K562 (cell line): ENCODE measurements around the gene ENC1. TPM values are rescaled to one million over a fixed set of nuclear protein-coding genes. Genes with fewer than 3 reads are reported as not detected.

Source experiments
- CCNT2 ChIP-seq: IDR thresholded peaks from 2 replicates; pipeline ENCODE4 v1.6.1; 2011; ENCODE audit warnings: borderline replicate concordance, low read depth, mild to moderate bottlenecking, moderate library complexity, mixed read lengths, low read length; ENCODE audit not compliant: insufficient read length; ENCODE audit errors: extremely low read depth
- CEBPG ChIP-seq, 3 experiments: fragments of 200-800 bp in 1 of 3; sonication (Bioruptor generic) in 1 of 3; sonication (generic) in 1 of 3; formaldehyde crosslinking in 1 of 3; IDR thresholded peaks in 2 of 3; conservative IDR thresholded peaks in 1 of 3; 2 replicates each; pipeline versions ENCODE4 v1.6.1 to v1.8.0; 2016 to 2022; ENCODE audit warnings: missing compliant biosample characterization in 2 of 3, missing genetic modification characterization in 2 of 3, mild to moderate bottlenecking in 1 of 3, missing genetic modification reagents in 1 of 3
- E2F1 ChIP-seq: sonication (generic); formaldehyde crosslinking; IDR thresholded peaks from 2 replicates; pipeline ENCODE4 v1.8.1; 2023; ENCODE audit warnings: mild to moderate bottlenecking, missing genetic modification reagents, moderate library complexity
- EP300 ChIP-seq: IDR thresholded peaks from 2 replicates; pipeline ENCODE4 v1.6.1; 2012; ENCODE audit warnings: low read length, improper control_type of control experiment
- GABPB1 ChIP-seq: sonication (generic); formaldehyde crosslinking; IDR thresholded peaks from 2 replicates; pipeline ENCODE4 v1.8.0; 2022; ENCODE audit warnings: mild to moderate bottlenecking, missing genetic modification reagents
- JUN ChIP-seq, 2 experiments: sonication (generic) in 1 of 2; formaldehyde crosslinking in 1 of 2; IDR thresholded peaks; 2 replicates each; pipeline versions ENCODE4 v1.6.1 to v1.8.0; 2012 to 2022; ENCODE audit warnings: borderline replicate concordance in 2 of 2, mild to moderate bottlenecking in 2 of 2, improper control_type of control experiment in 1 of 2, low read depth in 1 of 2, low read length in 1 of 2, missing genetic modification reagents in 1 of 2
- JUND ChIP-seq, 2 experiments: IDR thresholded peaks; 2 replicates in 1 of 2; 3 replicates in 1 of 2; pipeline ENCODE4 v1.6.1; 2011; ENCODE audit warnings: borderline replicate concordance in 2 of 2, low read depth in 2 of 2, low read length in 2 of 2, improper control_type of control experiment in 1 of 2, missing biosample characterization in 1 of 2, missing genetic modification characterization in 1 of 2, missing genetic modification reagents in 1 of 2
- POLR2G ChIP-seq: fragments of 200-400 bp; formaldehyde crosslinking; IDR thresholded peaks from 2 replicates; pipeline ENCODE4 v1.6.1; 2017; ENCODE audit warnings: low read depth, mild to moderate bottlenecking, antibody characterized with exemption, low read length, moderate library complexity
- POLR2H ChIP-seq: IDR thresholded peaks from 2 replicates; pipeline ENCODE4 v1.6.1; 2016; ENCODE audit warnings: missing genetic modification characterization, low read depth, mild to moderate bottlenecking, control low read depth, missing compliant biosample characterization, moderate library complexity
- SMAD4 ChIP-seq: fragments of 250-450 bp; sonication (Bioruptor Pico); conservative IDR thresholded peaks from 2 replicates; pipeline ENCODE4 v1.8.0; 2021; ENCODE audit warnings: inconsistent platforms, mild to moderate bottlenecking, moderate library complexity
- SPI1 ChIP-seq: IDR thresholded peaks from 2 replicates; pipeline ENCODE4 v1.6.1; 2011; ENCODE audit warnings: low read depth, low read length, control low read depth, borderline replicate concordance
- THAP7 ChIP-seq: fragments of 250-450 bp; sonication (Bioruptor Pico); IDR thresholded peaks from 2 replicates; pipeline ENCODE4 v1.5.0; 2021
- ZBTB11 ChIP-seq, 3 experiments: fragments of 200-800 bp in 1 of 3; fragments of 250-450 bp in 1 of 3; fragments of 450-650 bp in 1 of 3; sonication (Bioruptor Pico) in 1 of 3; sonication (Bioruptor generic) in 1 of 3; formaldehyde crosslinking in 1 of 3; IDR thresholded peaks; 2 replicates each; pipeline versions ENCODE4 v1.6.1 to v1.8.0; 2016 to 2022; ENCODE audit warnings: mild to moderate bottlenecking in 2 of 3, missing genetic modification characterization in 2 of 3, missing compliant biosample characterization in 1 of 3, moderate library complexity in 1 of 3
- ZNF134 ChIP-seq: fragments of 250-450 bp; sonication (Bioruptor Pico); conservative IDR thresholded peaks from 2 replicates; pipeline ENCODE4 v1.4.0; 2020
- ZNF282 ChIP-seq: sonication (generic); formaldehyde crosslinking; IDR thresholded peaks from 2 replicates; pipeline ENCODE4 v1.8.1; 2023; ENCODE audit warnings: missing genetic modification reagents
- polyA plus RNA-seq, 8 experiments: library from polyadenylated mRNA; depleted of rRNA in 4 of 8; stranded (reverse) in 5 of 8; unstranded in 3 of 8; fragments of >200 nt; fragmentation: Nextera tagmentation in 2 of 8; fragmentation: Illumina TruSeq in 1 of 8; extraction: Ambion mirVana in 2 of 8; extraction: Trizol in 1 of 8; gene quantifications; 2 replicates each; pipeline versions ENCODE4 v1.2.1 to v1.2.3, GENCODE V29; 2011 to 2014; ENCODE audit warnings: inconsistent platforms in 1 of 8, missing spikeins in 1 of 8
- total RNA-seq, 7 experiments: library from RNA; depleted of rRNA in 6 of 7; stranded (reverse); fragments of >200 nt in 6 of 7; fragmentation: Illumina TruSeq in 2 of 7; extraction: Trizol in 2 of 7; gene quantifications; 2 replicates each; pipeline versions ENCODE4 v1.2.1 to v1.2.3, GENCODE V29; 2011 to 2021; ENCODE audit warnings: low replicate concordance in 1 of 7
- TF ChIP-seq, protein P1 (sequence below): sonication (generic); formaldehyde crosslinking; IDR thresholded peaks from 2 replicates; pipeline ENCODE4 v1.8.0; 2022; ENCODE audit warnings: mild to moderate bottlenecking, missing genetic modification reagents

ENC1 gene
- total and polyA plus RNA-seq, 9 of the 15 experiments (the other 6 are each of a cell fraction or from before 2014, with no cell fraction given), result 0.17 to 3.2 (median 0.97) TPM

DNA sequence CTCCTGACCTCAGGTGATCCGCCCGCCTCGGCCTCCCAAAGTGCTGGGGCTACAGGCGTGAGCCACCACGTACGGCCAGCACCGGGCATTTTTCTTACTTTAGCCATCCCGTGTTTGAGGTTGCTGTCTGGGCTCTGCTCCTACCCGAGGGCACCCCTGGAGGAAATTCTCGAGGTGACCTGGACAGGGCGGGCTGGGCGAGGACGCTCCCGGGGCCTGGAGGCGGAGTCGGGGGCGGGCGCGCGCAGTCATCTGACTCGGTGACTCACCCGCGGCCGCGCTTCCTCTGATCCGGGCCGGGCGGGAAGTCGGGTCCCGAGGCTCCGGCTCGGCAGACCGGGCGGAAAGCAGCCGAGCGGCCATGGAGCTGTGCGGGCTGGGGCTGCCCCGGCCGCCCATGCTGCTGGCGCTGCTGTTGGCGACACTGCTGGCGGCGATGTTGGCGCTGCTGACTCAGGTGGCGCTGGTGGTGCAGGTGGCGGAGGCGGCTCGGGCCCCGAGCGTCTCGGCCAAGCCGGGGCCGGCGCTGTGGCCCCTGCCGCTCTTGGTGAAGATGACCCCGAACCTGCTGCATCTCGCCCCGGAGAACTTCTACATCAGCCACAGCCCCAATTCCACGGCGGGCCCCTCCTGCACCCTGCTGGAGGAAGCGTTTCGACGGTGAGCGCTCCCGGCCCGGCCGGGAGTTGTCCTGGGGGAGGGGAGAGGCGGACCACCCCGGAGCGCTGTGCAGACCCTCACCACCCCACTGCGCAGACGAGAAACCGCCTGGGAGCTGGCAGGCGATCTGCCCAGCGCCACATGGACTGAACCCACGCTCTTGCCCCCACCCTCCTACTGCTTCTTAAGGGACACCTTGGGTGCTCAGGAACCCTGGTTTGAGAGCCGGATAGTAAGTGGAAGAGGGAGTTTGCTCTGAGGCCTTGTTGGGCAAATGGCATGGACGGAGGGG, 44.6 kb upstream of the ENC1 start, which contains the start of gene HEXB (continued):
- TF ChIP-seq JUND (IDR thresholded peaks at IDR 0.05; ENCODE audit: borderline replicate concordance, low read depth, low read length) (peak; percentile 97), JUND (tag; IDR thresholded peaks at IDR 0.05; ENCODE audit: borderline replicate concordance, low read depth, low read length) (peak; percentile 92; the same call in 1 of the 3 replicates), SPI1 (0 out of 2 replicates have a peak, but pooled peaks have one; percentile 35), ZBTB11 (CRISPR knock-in tag; IDR thresholded peaks at IDR 0.05) (peak in 1 of 3 experiments; percentile 83; a peak in 2 of 6 replicates), CEBPG (CRISPR knock-in tag; IDR thresholded peaks at IDR 0.05) (no peak), CEBPG (tag; conservative IDR thresholded peaks at IDR 0.05 in 1 of 2, IDR thresholded peaks at IDR 0.05 in 1 of 2) (no peak), POLR2G (peak; percentile 99), E2F1 (CRISPR knock-in tag) (peak; percentile 70), EP300 (peak; percentile 8; the same call in 1 of the 2 replicates), GABPB1 (CRISPR knock-in tag) (peak; percentile 71), POLR2H (tag) (peak; percentile 65), CCNT2 (peak; percentile 55), ZNF282 (CRISPR knock-in tag) (0 out of 2 replicates have a peak, but pooled peaks have one; percentile 55), JUN (IDR thresholded peaks at IDR 0.05; ENCODE audit: borderline replicate concordance, low read depth, low read length) (peak; percentile 83), JUN (CRISPR knock-in tag; IDR thresholded peaks at IDR 0.05; ENCODE audit: borderline replicate concordance) (no peak; the same call in 1 of the 2 replicates), SMAD4 (CRISPR knock-in tag) (no peak), ZNF134 (0 out of 2 replicates have a peak, but pooled peaks have one; percentile 26), THAP7 (CRISPR knock-in tag) (no peak)
- TF ChIP-seq, protein P1, sequence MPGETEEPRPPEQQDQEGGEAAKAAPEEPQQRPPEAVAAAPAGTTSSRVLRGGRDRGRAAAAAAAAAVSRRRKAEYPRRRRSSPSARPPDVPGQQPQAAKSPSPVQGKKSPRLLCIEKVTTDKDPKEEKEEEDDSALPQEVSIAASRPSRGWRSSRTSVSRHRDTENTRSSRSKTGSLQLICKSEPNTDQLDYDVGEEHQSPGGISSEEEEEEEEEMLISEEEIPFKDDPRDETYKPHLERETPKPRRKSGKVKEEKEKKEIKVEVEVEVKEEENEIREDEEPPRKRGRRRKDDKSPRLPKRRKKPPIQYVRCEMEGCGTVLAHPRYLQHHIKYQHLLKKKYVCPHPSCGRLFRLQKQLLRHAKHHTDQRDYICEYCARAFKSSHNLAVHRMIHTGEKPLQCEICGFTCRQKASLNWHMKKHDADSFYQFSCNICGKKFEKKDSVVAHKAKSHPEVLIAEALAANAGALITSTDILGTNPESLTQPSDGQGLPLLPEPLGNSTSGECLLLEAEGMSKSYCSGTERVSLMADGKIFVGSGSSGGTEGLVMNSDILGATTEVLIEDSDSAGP (CRISPR knock-in tag), result no peak
